Adrenal gland (tissue), 12 donors: ENCODE results near the gene C3AR1. TPM values are rescaled to one million over a fixed set of nuclear protein-coding genes. Genes with fewer than 3 reads are reported as not detected.

Source experiments
- DNase-seq, 7 donors: peaks; one replicate each; pipeline ENCODE4 v3.0.0-alpha.2; 2019 to 2020
- H3K27ac ChIP-seq, 5 donors: fragments of 200-600 bp; sonication (generic) in 4 of 5; 1 replicate in 3 of 5; 2 replicates in 2 of 5; pipeline versions ENCODE4 v1.5.1 to v1.8.0; 2016 to 2020; ENCODE audit warnings: mild to moderate bottlenecking in 1 of 5
- H3K27me3 ChIP-seq: fragments of 200-600 bp; 2 replicates; pipeline ENCODE4 v1.8.0; 2021
- H3K36me3 ChIP-seq, 2 donors: fragments of 200-600 bp; replicated peaks in 1 of 2; 1 replicate in 1 of 2; 2 replicates in 1 of 2; pipeline versions ENCODE4 v1.5.1 to v1.8.0; 2018 to 2022
- H3K4me1 ChIP-seq, 2 donors: fragments of 200-600 bp; replicated peaks in 1 of 2; 1 replicate in 1 of 2; 2 replicates in 1 of 2; pipeline versions ENCODE4 v1.5.1 to v1.8.0; 2018 to 2021
- H3K4me3 ChIP-seq, 4 donors: fragments of 200-600 bp; sonication (generic) in 3 of 4; one replicate each; pipeline ENCODE4 v1.5.1; 2016 to 2018
- H3K9me3 ChIP-seq, 3 donors: fragments of 200-600 bp; sonication (generic) in 1 of 3; replicated peaks in 1 of 3; 1 replicate in 2 of 3; 2 replicates in 1 of 3; pipeline versions ENCODE4 v1.5.1 to v1.8.0; 2016 to 2021
- POLR2A ChIP-seq, 2 donors: fragments of 450-650 bp; IDR thresholded peaks; one replicate each; pipeline ENCODE4 v1.6.1; 2017; ENCODE audit warnings: antibody characterized with exemption in 2 of 2, mild to moderate bottlenecking in 2 of 2, moderate library complexity in 1 of 2
- WGBS, 4 donors: extraction: QIAGEN DNeasy Blood & Tissue Kit in 2 of 4; methylation state at CpG; one replicate each; pipeline versions ENCODE4 v1.1.5 to v1.1.7; 2013 to 2017; 5-methylcytosine and 5-hydroxymethylcytosine counted together
- intact Hi-C, 2 donors: fragments of 100-400 bp; cut with DNase I; formaldehyde crosslinking; loops; one replicate each; pipeline versions ENCODE4 v1.14.1 to v1.15.0; 2022 to 2023
- polyA plus RNA-seq, 3 donors: library from polyadenylated mRNA; stranded (reverse); fragments of 200-250 nt in 2 of 3; fragments of 350-450 nt in 1 of 3; fragmentation: Illumina TruSeq in 1 of 3; extraction: RNeasy Lipid Tissue Mini Kit (QIAGEN cat#74804) in 1 of 3; gene quantifications; one replicate each; pipeline ENCODE4 v1.2.3, GENCODE V29; 2013 to 2014
- total RNA-seq, 9 donors: library from RNA; depleted of rRNA in 4 of 9; stranded (reverse); fragments of >200 nt in 4 of 9; fragments of 120-200 nt in 1 of 9; fragmentation: NEBNext Ultra II Directional in 1 of 9; extraction: Animal tissue kit (Norgen Biotek cat#: 25700) in 1 of 9; gene quantifications; one replicate each; pipeline versions ENCODE4 v1.1.0 to v1.2.4, GENCODE V29; 2013 to 2023
- TF ChIP-seq, protein P1 (sequence below), 6 experiments: fragments of 450-650 bp in 4 of 6; fragments of 200-600 bp in 2 of 6; sonication (generic) in 1 of 6; IDR thresholded peaks; 1 replicate in 5 of 6; 2 replicates in 1 of 6; pipeline versions ENCODE4 v1.5.1 to v1.8.0; 2016 to 2021; ENCODE audit warnings: antibody characterized with exemption in 6 of 6, mild to moderate bottlenecking in 2 of 6, moderate library complexity in 1 of 6
- donor health status: healthy with polysubstance abuse.
- donor health status: Bipolar disorder and iron deficiency.
- donor health status: DM: yes; HTN: yes; CAD: no.
- donor health status: DM: no; HTN: no; CAD: no.
- donor health status: DM: no; HTN: no; CAD: no.
- donor health status: DM: yes; HTN: yes; CAD: no.

The C3AR1 gene
- total and polyA plus RNA-seq, 12 donors: 3.3 to 40.3 (median 20.1) TPM

DNA sequence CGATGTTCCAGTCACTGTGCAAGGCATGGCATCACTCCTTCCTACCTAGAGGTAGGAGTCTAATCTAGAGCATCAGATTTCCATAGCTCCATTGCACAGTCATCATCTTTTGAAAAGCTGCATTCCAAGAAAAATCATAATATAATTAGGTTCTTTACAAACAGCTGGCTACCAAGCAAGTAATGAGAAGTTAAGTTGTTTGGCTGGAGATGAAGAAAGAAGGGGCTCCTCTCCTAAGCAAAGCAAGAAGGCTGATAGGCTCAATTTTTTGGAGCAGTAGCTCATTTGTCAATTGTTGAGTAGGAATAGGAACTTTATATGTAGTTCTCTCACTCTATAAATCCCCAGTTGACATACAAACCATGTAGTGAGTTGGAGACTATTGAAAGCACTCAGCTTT lies 25.4 kb downstream of the C3AR1 start:
- Histone ChIP-seq H3K36me3 (peaks cover 0 to 61% of the 10 kb centered on the region in 2 donors), H3K27ac (no peak overlapping the region), H3K9me3 (no peaks in the 10 kb centered on the region), H3K4me1 (peaks cover 16 to 36% of the 10 kb centered on the region in 2 donors), H3K27me3 (no peaks in the 10 kb centered on the region), H3K4me3 (no peak overlapping the region)
- no peak for DNase-seq
- TF ChIP-seq, protein P1, sequence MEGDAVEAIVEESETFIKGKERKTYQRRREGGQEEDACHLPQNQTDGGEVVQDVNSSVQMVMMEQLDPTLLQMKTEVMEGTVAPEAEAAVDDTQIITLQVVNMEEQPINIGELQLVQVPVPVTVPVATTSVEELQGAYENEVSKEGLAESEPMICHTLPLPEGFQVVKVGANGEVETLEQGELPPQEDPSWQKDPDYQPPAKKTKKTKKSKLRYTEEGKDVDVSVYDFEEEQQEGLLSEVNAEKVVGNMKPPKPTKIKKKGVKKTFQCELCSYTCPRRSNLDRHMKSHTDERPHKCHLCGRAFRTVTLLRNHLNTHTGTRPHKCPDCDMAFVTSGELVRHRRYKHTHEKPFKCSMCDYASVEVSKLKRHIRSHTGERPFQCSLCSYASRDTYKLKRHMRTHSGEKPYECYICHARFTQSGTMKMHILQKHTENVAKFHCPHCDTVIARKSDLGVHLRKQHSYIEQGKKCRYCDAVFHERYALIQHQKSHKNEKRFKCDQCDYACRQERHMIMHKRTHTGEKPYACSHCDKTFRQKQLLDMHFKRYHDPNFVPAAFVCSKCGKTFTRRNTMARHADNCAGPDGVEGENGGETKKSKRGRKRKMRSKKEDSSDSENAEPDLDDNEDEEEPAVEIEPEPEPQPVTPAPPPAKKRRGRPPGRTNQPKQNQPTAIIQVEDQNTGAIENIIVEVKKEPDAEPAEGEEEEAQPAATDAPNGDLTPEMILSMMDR (IDR thresholded peaks at IDR 0.05): no peak
- no peak for TF ChIP-seq POLR2A (IDR thresholded peaks at IDR 0.05)
- WGBS, 4 donors: 95 to 100% (median 99%) methylated on average over 1 of the region's 1 CpG
- intact Hi-C loops: no loop called here

DNA sequence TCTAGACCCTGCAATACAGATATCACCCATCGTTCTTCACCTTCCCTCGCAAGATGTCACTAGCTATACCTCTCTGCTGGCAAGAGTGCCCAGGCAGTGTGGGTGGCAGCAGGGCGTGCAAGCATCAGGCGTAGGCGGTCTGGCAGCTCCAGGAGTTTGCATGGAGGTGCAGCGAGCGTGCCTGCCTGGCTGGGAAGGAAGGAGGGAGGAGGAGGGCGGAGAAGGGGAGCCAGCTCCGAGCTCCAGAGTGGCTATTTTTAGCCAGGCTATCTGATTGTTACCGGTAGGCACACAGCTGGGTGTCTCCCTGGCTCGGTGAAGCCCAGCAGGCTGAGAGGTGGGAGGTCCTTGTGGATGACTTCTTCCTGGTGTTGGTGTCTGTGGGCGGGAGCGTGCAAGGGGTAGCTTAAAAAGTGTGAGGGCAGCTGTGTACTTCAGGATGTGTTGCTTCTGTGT lies 27.5 kb downstream of the C3AR1 start:
- H3K36me3 ChIP-seq: peaks cover 0 to 42% of the 10 kb centered on the region in 2 donors
- H3K27ac ChIP-seq: peak overlapping the region in 2 of 5 donors; percentile 57 to 65
- DNase-seq: peak; percentile 59 to 93 (median 87)
- peak in 1 of 2 donors; percentile 49 for TF ChIP-seq POLR2A (IDR thresholded peaks at IDR 0.05)
- TF ChIP-seq, protein P1 (IDR thresholded peaks at IDR 0.05): no peak
- H3K27me3 ChIP-seq: no peaks in the 10 kb centered on the region
- 4 to 18% (median 13%) methylated on average over 3 to 13 of the region's 13 CpGs for WGBS, 4 donors
- peak overlapping the region in 1 of 4 donors; percentile 31 for H3K4me3 ChIP-seq
- H3K9me3 ChIP-seq: no peaks in the 10 kb centered on the region
- H3K4me1 ChIP-seq: peaks cover 32 to 57% of the 10 kb centered on the region in 2 donors
- intact Hi-C loops: no loop called here

DNA sequence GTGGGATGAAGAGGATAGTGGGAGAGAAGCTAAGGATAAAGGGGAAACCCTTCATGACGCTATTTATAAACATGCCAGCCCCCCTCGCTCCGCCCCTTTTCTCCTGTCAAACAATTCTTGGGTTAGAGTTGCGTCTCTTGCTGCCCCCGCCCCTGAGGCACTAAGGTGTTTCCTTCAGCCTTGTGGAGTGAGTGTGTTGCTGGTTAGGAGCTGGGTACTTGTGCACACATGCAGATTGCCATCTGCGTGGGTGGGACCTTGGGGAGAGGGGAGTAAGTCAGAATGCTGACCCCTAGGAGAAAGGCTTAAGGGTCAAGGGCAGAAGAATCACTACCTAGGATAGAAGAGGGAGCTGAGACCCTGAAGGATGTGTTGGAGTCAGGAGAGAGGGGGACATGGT lies 28.2 kb downstream of the C3AR1 start:
- intact Hi-C loops: no loop called here
- Histone ChIP-seq H3K36me3 (peaks cover 0 to 36% of the 10 kb centered on the region in 2 donors), H3K4me3 (peak overlapping the region in 1 of 4 donors; percentile 31), H3K27ac (peak overlapping the region in 2 of 5 donors; percentile 57 to 65), H3K4me1 (peaks cover 32 to 60% of the 10 kb centered on the region in 2 donors), H3K27me3 (no peaks in the 10 kb centered on the region), H3K9me3 (no peaks in the 10 kb centered on the region)
- TF ChIP-seq, protein P1 (IDR thresholded peaks at IDR 0.05): no peak
- no peak for TF ChIP-seq POLR2A (IDR thresholded peaks at IDR 0.05)
- no peak for DNase-seq
- WGBS, 4 donors: 70 to 75% (median 71%) methylated on average over 6 of the region's 6 CpGs

DNA sequence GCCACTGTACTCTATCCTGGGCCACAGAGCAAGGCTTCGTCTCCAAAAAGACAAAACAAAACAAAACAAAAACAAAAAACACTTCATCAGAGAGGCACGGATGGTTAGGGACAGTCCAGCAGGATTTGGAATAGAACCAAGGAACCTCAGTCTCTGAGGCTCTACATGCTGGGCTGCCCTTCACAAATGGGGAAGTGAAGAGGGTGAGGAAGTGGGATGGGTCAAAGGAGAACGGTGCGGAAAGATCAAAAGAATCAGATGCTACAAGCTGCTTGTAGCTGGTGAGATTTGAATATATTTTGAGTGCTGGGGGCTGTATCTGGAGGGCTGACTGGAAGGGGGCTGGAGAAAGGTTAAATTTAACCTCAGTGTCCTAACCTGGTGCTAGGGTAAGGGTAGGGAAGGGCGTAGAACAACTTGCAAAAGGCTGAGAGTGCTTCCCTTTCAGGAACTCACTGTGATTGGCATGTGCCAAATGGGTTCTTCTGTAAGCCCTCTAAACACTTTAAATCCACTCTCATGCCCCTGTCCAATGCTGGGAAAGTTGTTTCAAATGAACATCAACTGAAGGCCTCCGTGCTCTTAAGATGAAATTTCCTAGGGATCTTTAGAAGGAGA lies 29.0 kb downstream of the C3AR1 start:
- intact Hi-C loops: no loop called here

More for the DNA sequence above, 29.0 kb downstream of the C3AR1 start:
- peak in 1 of 7 donors; percentile 25 for DNase-seq
- WGBS, 4 donors: 20 to 50% (median 48%) methylated on average over 6 of the region's 6 CpGs
- H3K9me3 ChIP-seq: no peaks in the 10 kb centered on the region
- peaks cover 32 to 61% of the 10 kb centered on the region in 2 donors for H3K4me1 ChIP-seq
- no peak for TF ChIP-seq POLR2A (IDR thresholded peaks at IDR 0.05)
- TF ChIP-seq, protein P1 (IDR thresholded peaks at IDR 0.05): no peak
- peaks cover 0 to 29% of the 10 kb centered on the region in 2 donors for H3K36me3 ChIP-seq
- no peaks in the 10 kb centered on the region for H3K27me3 ChIP-seq
- peak overlapping the region in 1 of 5 donors; percentile 37 for H3K27ac ChIP-seq
- H3K4me3 ChIP-seq: no peak overlapping the region
